ENCODE data around the gene GPC5. TPM values are rescaled to one million over a fixed set of nuclear protein-coding genes. Genes with fewer than 3 reads are reported as not detected.

The GPC5 gene
- total RNA-seq, 1 experiment from 2014 or later: 0.15 TPM

GRCh38 chr13:92560883-92561282 lies 1162.5 kb downstream of the GPC5 start:
- H2BK20ac ChIP-seq (ENCODE audit: low read depth, low read length, poor library complexity, severe bottlenecking): no peak overlapping the region
- H3K4me2 ChIP-seq (ENCODE audit: insufficient read depth, insufficient read length, low read length): no peak overlapping the region
- H2BK12ac ChIP-seq (ENCODE audit: insufficient read length, low read depth, low read length): no peak overlapping the region
- H2BK120ac ChIP-seq (ENCODE audit: low read depth, low read length, poor library complexity, severe bottlenecking): no peak overlapping the region
- H3K27ac Mint-ChIP-seq: no peak overlapping the region
- no peak overlapping the region for H3K23ac ChIP-seq (ENCODE audit: insufficient read length, low read depth, low read length)
- H3K4me1 ChIP-seq (ENCODE audit: insufficient read depth, low read length): 0 out of 2 replicates have a peak, but pooled peaks cover 4% of the 10 kb centered on the region
- TF ChIP-seq CTCF (conservative IDR thresholded peaks at IDR 0.05): no peak
- DNase-seq: no peak
- WGBS (ENCODE audit: extremely low coverage, insufficient read length, low lambda C conversion rate): no CpG with 5 or more reads among the region's 5 CpGs
- no peak overlapping the region for H3K4me3 Mint-ChIP-seq
- H3T11ph ChIP-seq (ENCODE audit: low read length): no peak overlapping the region
- no peaks in the 10 kb centered on the region for H3K79me2 ChIP-seq (ENCODE audit: insufficient read depth, low read length)
- H3K18ac ChIP-seq (ENCODE audit: insufficient read length, low read depth, low read length): no peak overlapping the region
- H3K4ac ChIP-seq (ENCODE audit: low read depth, low read length): no peak overlapping the region
- H4K20me1 ChIP-seq (ENCODE audit: control insufficient read depth, insufficient read depth, insufficient read length): no peaks in the 10 kb centered on the region
- H2AK5ac ChIP-seq (ENCODE audit: insufficient read length, low read length): no peak overlapping the region
- no peak overlapping the region for H3K9ac ChIP-seq (ENCODE audit: extremely low read depth, insufficient read length, low read length)
- no peak overlapping the region for H3K14ac ChIP-seq (ENCODE audit: insufficient read depth, low read length)
- no peaks in the 10 kb centered on the region for H3K36me3 Mint-ChIP-seq (ENCODE audit: insufficient read depth in 1 of 3, low read depth in 3 of 3)
- no peaks in the 10 kb centered on the region for H3K23me2 ChIP-seq (ENCODE audit: insufficient read length, low read depth, low read length, poor library complexity, severe bottlenecking)
- H3K9me3 ChIP-seq (ENCODE audit: control insufficient read depth, low read depth, low read length): no peaks in the 10 kb centered on the region
- no peak overlapping the region for H3K56ac ChIP-seq (ENCODE audit: insufficient read length, low read depth, low read length)
- H3K9me3 Mint-ChIP-seq: no peaks in the 10 kb centered on the region; a peak in 1 of 5 replicates
- H2BK5ac ChIP-seq (ENCODE audit: insufficient read length, low read length): no peak overlapping the region
- peaks cover 13 to 18% of the 10 kb centered on the region in 2 experiments for H3K4me1 Mint-ChIP-seq
- H3K27me3 Mint-ChIP-seq (ENCODE audit: low read depth): no peaks in the 10 kb centered on the region
- H2BK15ac ChIP-seq (ENCODE audit: low read depth, low read length): no peak overlapping the region
- H3K27me3 ChIP-seq (ENCODE audit: insufficient read depth, low read length): no peaks in the 10 kb centered on the region
- H3K79me1 ChIP-seq (ENCODE audit: insufficient read depth, low read depth, low read length, poor library complexity, severe bottlenecking): no peaks in the 10 kb centered on the region
- no peak overlapping the region for H2AFZ ChIP-seq (ENCODE audit: low read length)
- no peak overlapping the region for H3K27ac ChIP-seq (ENCODE audit: insufficient read length, low read depth, low read length)
- H4K8ac ChIP-seq (replicated peaks; ENCODE audit: insufficient read length, low read depth, low read length): no peak overlapping the region
- H4K5ac ChIP-seq (ENCODE audit: insufficient read length, low read depth, low read length): no peak overlapping the region
- no peak overlapping the region for H4K91ac ChIP-seq (ENCODE audit: insufficient read length, low read depth, low read length)

All from H9 (cell line).